Liver (tissue), 9 donors: ENCODE measurements around the gene EPB41L1. TPM values are rescaled to one million over a fixed set of nuclear protein-coding genes. Genes with fewer than 3 reads are reported as not detected.
A peak's percentile ranks its signal among the peaks of the same experiment; 100 is the strongest.

Experiments
- DNase-seq: peaks from one replicate; pipeline ENCODE4 v3.0.0-alpha.2; 2017; ENCODE audit warnings: low spot score
- H3K27ac ChIP-seq, 2 donors: one replicate each; pipeline ENCODE4 v1.7.0; 2013; ENCODE audit warnings: inconsistent platforms in 2 of 2, low read length in 2 of 2, control low read depth in 1 of 2, low read depth in 1 of 2, mild to moderate bottlenecking in 1 of 2
- H3K27me3 ChIP-seq, 4 donors: one replicate each; pipeline versions ENCODE4 v1.6.1 to v1.7.0; 2013; ENCODE audit warnings: low read length in 3 of 4, inconsistent platforms in 1 of 4, mild to moderate bottlenecking in 1 of 4, moderate library complexity in 1 of 4; ENCODE audit not compliant: control insufficient read depth in 4 of 4, insufficient read depth in 4 of 4
- H3K36me3 ChIP-seq, 4 donors: one replicate each; pipeline versions ENCODE4 v1.6.1 to v1.7.0; 2013; ENCODE audit warnings: low read length in 3 of 4, mild to moderate bottlenecking in 3 of 4, low read depth in 1 of 4, moderate library complexity in 1 of 4; ENCODE audit not compliant: control insufficient read depth in 4 of 4, insufficient read depth in 3 of 4
- H3K4me1 ChIP-seq, 4 donors: one replicate each; pipeline versions ENCODE4 v1.6.1 to v1.7.0; 2013; ENCODE audit warnings: low read length in 3 of 4, mild to moderate bottlenecking in 3 of 4, moderate library complexity in 1 of 4; ENCODE audit not compliant: control insufficient read depth in 4 of 4, insufficient read depth in 4 of 4
- H3K4me3 ChIP-seq, 3 donors: one replicate each; pipeline versions ENCODE4 v1.6.1 to v1.7.0; 2013; ENCODE audit warnings: low read length in 3 of 3, control low read depth in 1 of 3, low read depth in 1 of 3, mild to moderate bottlenecking in 1 of 3
- H3K9ac ChIP-seq, 2 donors: one replicate each; pipeline ENCODE4 v1.7.0; 2013; ENCODE audit warnings: low read length in 2 of 2, mild to moderate bottlenecking in 2 of 2, moderate library complexity in 2 of 2, control low read depth in 1 of 2, low read depth in 1 of 2
- H3K9me3 ChIP-seq, 4 donors: one replicate each; pipeline versions ENCODE4 v1.6.1 to v1.7.0; 2013; ENCODE audit warnings: low read length in 3 of 4; ENCODE audit not compliant: control insufficient read depth in 4 of 4
- ATF3 ChIP-seq: IDR thresholded peaks from 2 replicates; pipeline ENCODE4 v1.6.1; 2016; ENCODE audit warnings: antibody characterized with exemption
- CTCF ChIP-seq: fragments of 150-350 bp; IDR thresholded peaks from 2 replicates; pipeline ENCODE4 v1.5.1; 2017; ENCODE audit warnings: improper control_type of control experiment, low read depth, low read length; ENCODE audit not compliant: missing input control
- EGR1 ChIP-seq, 2 donors: IDR thresholded peaks; 2 replicates each; pipeline ENCODE4 v1.6.1; 2016 to 2018; ENCODE audit warnings: antibody characterized with exemption in 2 of 2, low read depth in 2 of 2
- FOXA1 ChIP-seq: IDR thresholded peaks from 2 replicates; pipeline ENCODE4 v1.6.1; 2016; ENCODE audit warnings: antibody characterized with exemption
- FOXA2 ChIP-seq: IDR thresholded peaks from 2 replicates; pipeline ENCODE4 v1.6.1; 2016; ENCODE audit warnings: antibody characterized with exemption
- GABPA ChIP-seq, 2 donors: IDR thresholded peaks in 1 of 2; conservative IDR thresholded peaks in 1 of 2; 2 replicates each; pipeline ENCODE4 v1.6.1; 2016; ENCODE audit warnings: antibody characterized with exemption in 2 of 2, mild to moderate bottlenecking in 1 of 2, moderate library complexity in 1 of 2
- HNF4A ChIP-seq, 2 donors: conservative IDR thresholded peaks; 2 replicates each; pipeline ENCODE4 v1.6.1; 2016; ENCODE audit warnings: antibody characterized with exemption in 2 of 2, mild to moderate bottlenecking in 2 of 2
- HNF4G ChIP-seq: IDR thresholded peaks from 2 replicates; pipeline ENCODE4 v1.6.1; 2016; ENCODE audit warnings: antibody characterized with exemption
- JUND ChIP-seq, 2 donors: IDR thresholded peaks; 2 replicates each; pipeline ENCODE4 v1.6.1; 2016; ENCODE audit warnings: antibody characterized with exemption in 2 of 2
- MAX ChIP-seq: IDR thresholded peaks from 2 replicates; pipeline ENCODE4 v1.6.1; 2016; ENCODE audit warnings: antibody characterized with exemption
- NR2F2 ChIP-seq: IDR thresholded peaks from 2 replicates; pipeline ENCODE4 v1.6.1; 2016; ENCODE audit warnings: antibody characterized with exemption
- RAD21 ChIP-seq, 2 donors: IDR thresholded peaks; 2 replicates each; pipeline ENCODE4 v1.6.1; 2016; ENCODE audit warnings: antibody characterized with exemption in 2 of 2, mild to moderate bottlenecking in 2 of 2
- REST ChIP-seq: IDR thresholded peaks from 2 replicates; pipeline ENCODE4 v1.6.1; 2016; ENCODE audit warnings: antibody characterized with exemption, mild to moderate bottlenecking
- RXRA ChIP-seq, 2 donors: IDR thresholded peaks; 2 replicates each; pipeline ENCODE4 v1.6.1; 2017 to 2018; ENCODE audit warnings: antibody characterized with exemption in 2 of 2, mild to moderate bottlenecking in 1 of 2
- SP1 ChIP-seq: IDR thresholded peaks from 2 replicates; pipeline ENCODE4 v1.6.1; 2018; ENCODE audit warnings: antibody characterized with exemption, mild to moderate bottlenecking
- TAF1 ChIP-seq: conservative IDR thresholded peaks from 2 replicates; pipeline ENCODE4 v1.6.1; 2016; ENCODE audit warnings: antibody characterized with exemption, mild to moderate bottlenecking
- YY1 ChIP-seq: IDR thresholded peaks from 2 replicates; pipeline ENCODE4 v1.6.1; 2016; ENCODE audit warnings: antibody characterized with exemption, mild to moderate bottlenecking
- ZBTB33 ChIP-seq: IDR thresholded peaks from 2 replicates; pipeline ENCODE4 v1.6.1; 2016; ENCODE audit warnings: antibody characterized with exemption
- WGBS: extraction: QIAGEN DNeasy Blood & Tissue Kit; methylation state at CpG from one replicate; pipeline ENCODE4 v1.1.7; 2013; 5-methylcytosine and 5-hydroxymethylcytosine counted together
- polyA plus RNA-seq, 2 donors: library from polyadenylated mRNA; stranded (reverse) in 1 of 2; unstranded in 1 of 2; fragments of 200-250 nt in 1 of 2; fragments of >200 nt in 1 of 2; fragmentation: Nextera tagmentation in 1 of 2; extraction: Ambion mirVana in 1 of 2; gene quantifications; one replicate each; pipeline versions ENCODE4 v1.2.1 to v1.2.3, GENCODE V29; 2013 to 2015
- total RNA-seq, 2 donors: library from RNA; depleted of rRNA; stranded (reverse); fragments of >200 nt; gene quantifications; one replicate each; pipeline ENCODE4 v1.2.3, GENCODE V29; 2014
- donor health status: healthy.
- donor health status: healthy.
- donor health status: healthy.
- donor health status: healthy.
- donor health status: healthy.

EPB41L1 gene
- total and polyA plus RNA-seq, 4 donors, result 2.4 to 11.9 (median 4.3) TPM

GRCh38 chr20:36237477-36237876, 82.9 kb downstream of the EPB41L1 start:
- H3K27ac ChIP-seq, result no peak overlapping the region
- H3K9me3 ChIP-seq, result no peaks in the 10 kb centered on the region
- H3K9ac ChIP-seq, result peak overlapping the region in 1 of 2 donors; percentile 74
- H3K27me3 ChIP-seq, result no peaks in the 10 kb centered on the region
- H3K4me3 ChIP-seq, result peak overlapping the region; percentile 76 to 83 (median 78)
- WGBS, result 66% methylated on average over 5 of the region's 5 CpGs
- peaks cover 0 to 20% (median 10%) of the 10 kb centered on the region in 4 donors for H3K36me3 ChIP-seq
- no peak for DNase-seq
- TF ChIP-seq REST (no peak), RAD21 (IDR thresholded peaks at IDR 0.05) (no peak), MAX (no peak), FOXA1 (no peak), SP1 (no peak), EGR1 (IDR thresholded peaks at IDR 0.05; ENCODE audit: low read depth in 2 of 2) (no peak), JUND (IDR thresholded peaks at IDR 0.05) (no peak), NR2F2 (no peak), TAF1 (no peak), YY1 (no peak), FOXA2 (no peak), HNF4A (conservative IDR thresholded peaks at IDR 0.05) (no peak), GABPA (IDR thresholded peaks at IDR 0.05 in 1 of 2, conservative IDR thresholded peaks at IDR 0.05 in 1 of 2) (no peak), HNF4G (no peak), ATF3 (no peak), ZBTB33 (no peak), CTCF (no peak), RXRA (IDR thresholded peaks at IDR 0.05) (no peak)
- peaks cover 5 to 25% (median 20%) of the 10 kb centered on the region in 4 donors for H3K4me1 ChIP-seq
